HEK293 (cell line): Measurements from ENCODE around the gene SLC23A3.

Experiments used
- CTCF ChIA-PET: fragments of 350-600 bp; formaldehyde crosslinking; extraction: SDS; loops from one replicate; lab custom pipeline; 2021; ENCODE audit warnings: antibody characterized with exemption; lab: Yijun Ruan, JAX
- POLR2A ChIA-PET: fragments of 300-600 bp; formaldehyde crosslinking; extraction: SDS; loops from one replicate; lab custom pipeline; 2020; ENCODE audit warnings: antibody characterized with exemption, inconsistent platforms; lab: Yijun Ruan, JAX
- H3K27ac ChIP-seq: fragments of 200-500 bp; sonication (Bioruptor generic); 2 replicates; pipeline ENCODE4 v1.5.1; 2014; ENCODE audit warnings: low read depth, low read length, control low read depth, inconsistent platforms; ENCODE audit errors: extremely low read depth
- H3K36me3 ChIP-seq, 2 experiments: fragments of 200-500 bp in 1 of 2; sonication (Bioruptor generic) in 1 of 2; 1 replicate in 1 of 2; 2 replicates in 1 of 2; pipeline ENCODE4 v1.5.1; 2014 to 2017; ENCODE audit warnings: inconsistent platforms in 2 of 2, low read length in 2 of 2; ENCODE audit not compliant: control insufficient read depth in 2 of 2, insufficient read depth in 1 of 2
- H3K4me1 ChIP-seq: fragments of 200-500 bp; sonication (Bioruptor generic); 2 replicates; pipeline ENCODE4 v1.5.1; 2014; ENCODE audit warnings: mild to moderate bottlenecking, low read length, inconsistent platforms; ENCODE audit not compliant: control insufficient read depth, insufficient read depth
- H3K4me3 ChIP-seq: 2 replicates; pipeline ENCODE4 v1.5.1; 2011; ENCODE audit warnings: low read depth, mild to moderate bottlenecking, control low read depth, low read length, moderate library complexity
- H3K9me3 ChIP-seq: fragments of 200-500 bp; sonication (Bioruptor generic); 2 replicates; pipeline ENCODE4 v1.5.1; 2014; ENCODE audit warnings: low read depth, low read length, inconsistent platforms; ENCODE audit not compliant: control insufficient read depth, insufficient read depth
- BCL6B ChIP-seq: fragments of 450-650 bp; formaldehyde crosslinking; IDR thresholded peaks from 2 replicates; pipeline ENCODE4 v1.5.1; 2017; ENCODE audit warnings: missing biosample characterization, missing genetic modification characterization
- KLF8 ChIP-seq: fragments of 450-650 bp; formaldehyde crosslinking; IDR thresholded peaks from 2 replicates; pipeline ENCODE4 v1.5.1; 2016; ENCODE audit warnings: missing biosample characterization, missing genetic modification characterization
- PRDM1 ChIP-seq: fragments of 450-650 bp; formaldehyde crosslinking; IDR thresholded peaks from 2 replicates; pipeline ENCODE4; 2016; ENCODE audit warnings: missing biosample characterization, missing genetic modification characterization
- SCRT1 ChIP-seq: fragments of 450-650 bp; formaldehyde crosslinking; IDR thresholded peaks from 2 replicates; pipeline ENCODE4 v1.5.1; 2016; ENCODE audit warnings: missing biosample characterization, missing genetic modification characterization, borderline replicate concordance
- ZBTB11 ChIP-seq: fragments of 450-650 bp; formaldehyde crosslinking; conservative IDR thresholded peaks from 2 replicates; pipeline ENCODE4 v1.5.1; 2016; ENCODE audit warnings: low read depth, missing biosample characterization, missing genetic modification characterization
- ZBTB49 ChIP-seq: fragments of 450-650 bp; formaldehyde crosslinking; IDR thresholded peaks from 2 replicates; pipeline ENCODE4 v1.5.1; 2016; ENCODE audit warnings: missing biosample characterization, missing genetic modification characterization, low read depth
- ZNF10 ChIP-seq: fragments of 450-650 bp; formaldehyde crosslinking; IDR thresholded peaks from 2 replicates; pipeline ENCODE4 v1.5.1; 2017; ENCODE audit warnings: missing biosample characterization, missing genetic modification characterization
- ZNF146 ChIP-seq: fragments of 450-650 bp; formaldehyde crosslinking; IDR thresholded peaks from 2 replicates; pipeline ENCODE4 v1.5.1; 2016; ENCODE audit warnings: missing biosample characterization, missing genetic modification characterization
- ZNF202 ChIP-seq: fragments of 450-650 bp; formaldehyde crosslinking; IDR thresholded peaks from 2 replicates; pipeline ENCODE4 v1.5.1; 2016; ENCODE audit warnings: missing biosample characterization, missing genetic modification characterization, borderline replicate concordance
- ZNF214 ChIP-seq: fragments of 450-650 bp; formaldehyde crosslinking; IDR thresholded peaks from 2 replicates; pipeline ENCODE4 v1.5.1; 2017; ENCODE audit warnings: missing biosample characterization, mild to moderate bottlenecking, missing genetic modification characterization, borderline replicate concordance
- ZNF530 ChIP-seq: fragments of 450-650 bp; formaldehyde crosslinking; IDR thresholded peaks from 2 replicates; pipeline ENCODE4 v1.5.1; 2016; ENCODE audit warnings: low read depth, missing biosample characterization, missing genetic modification characterization
- ZNF639 ChIP-seq: fragments of 450-650 bp; formaldehyde crosslinking; IDR thresholded peaks from 2 replicates; pipeline ENCODE4 v1.5.1; 2016; ENCODE audit warnings: missing biosample characterization, missing genetic modification characterization
- ZNF658 ChIP-seq: fragments of 450-650 bp; formaldehyde crosslinking; IDR thresholded peaks from 2 replicates; pipeline ENCODE4; 2016; ENCODE audit warnings: missing biosample characterization, missing genetic modification characterization
- ZNF777 ChIP-seq: fragments of 450-650 bp; formaldehyde crosslinking; IDR thresholded peaks from 2 replicates; pipeline ENCODE4 v1.5.1; 2017; ENCODE audit warnings: missing biosample characterization, missing genetic modification characterization, borderline replicate concordance
- TF ChIP-seq, protein P1 (sequence below): fragments of 450-650 bp; formaldehyde crosslinking; IDR thresholded peaks from 2 replicates; pipeline ENCODE4 v1.5.1; 2016; ENCODE audit warnings: missing biosample characterization, missing genetic modification characterization
- TF ChIP-seq, protein P2 (sequence below): fragments of 450-650 bp; formaldehyde crosslinking; IDR thresholded peaks from 2 replicates; pipeline ENCODE4 v1.5.1; 2017; ENCODE audit warnings: missing biosample characterization, missing genetic modification characterization

Gene SLC23A3

GRCh38 chr2:219116776-219117646 lies 52.8 kb downstream of the SLC23A3 start:
- CTCF ChIA-PET: interaction anchor here (0.6 to 11.2 kb wide), 12 partner anchors 13 to 264 kb away, joined by 3 to 123 read pairs (median 24); partner anchors contain the start of gene NHEJ1
- Histone ChIP-seq H3K27ac (no peak overlapping the region), H3K4me1 (peaks cover 3% of the 10 kb centered on the region), H3K9me3 (no peaks in the 10 kb centered on the region), H3K36me3 (no peaks in the 10 kb centered on the region), H3K4me3 (no peak overlapping the region)
- TF ChIP-seq BCL6B (tag by site-specific recombination) (no peak), ZNF10 (tag by site-specific recombination) (no peak), ZNF658 (no peak), ZNF530 (tag by site-specific recombination) (no peak), PRDM1 (tag by site-specific recombination) (no peak), ZNF639 (tag by site-specific recombination) (no peak), ZNF214 (tag by site-specific recombination) (no peak), ZBTB11 (tag by site-specific recombination) (no peak), ZBTB49 (no peak), SCRT1 (no peak), ZNF777 (tag by site-specific recombination) (no peak), ZNF146 (tag by site-specific recombination) (no peak), KLF8 (tag by site-specific recombination) (no peak), ZNF202 (tag by site-specific recombination) (no peak)
- TF ChIP-seq, protein P1, sequence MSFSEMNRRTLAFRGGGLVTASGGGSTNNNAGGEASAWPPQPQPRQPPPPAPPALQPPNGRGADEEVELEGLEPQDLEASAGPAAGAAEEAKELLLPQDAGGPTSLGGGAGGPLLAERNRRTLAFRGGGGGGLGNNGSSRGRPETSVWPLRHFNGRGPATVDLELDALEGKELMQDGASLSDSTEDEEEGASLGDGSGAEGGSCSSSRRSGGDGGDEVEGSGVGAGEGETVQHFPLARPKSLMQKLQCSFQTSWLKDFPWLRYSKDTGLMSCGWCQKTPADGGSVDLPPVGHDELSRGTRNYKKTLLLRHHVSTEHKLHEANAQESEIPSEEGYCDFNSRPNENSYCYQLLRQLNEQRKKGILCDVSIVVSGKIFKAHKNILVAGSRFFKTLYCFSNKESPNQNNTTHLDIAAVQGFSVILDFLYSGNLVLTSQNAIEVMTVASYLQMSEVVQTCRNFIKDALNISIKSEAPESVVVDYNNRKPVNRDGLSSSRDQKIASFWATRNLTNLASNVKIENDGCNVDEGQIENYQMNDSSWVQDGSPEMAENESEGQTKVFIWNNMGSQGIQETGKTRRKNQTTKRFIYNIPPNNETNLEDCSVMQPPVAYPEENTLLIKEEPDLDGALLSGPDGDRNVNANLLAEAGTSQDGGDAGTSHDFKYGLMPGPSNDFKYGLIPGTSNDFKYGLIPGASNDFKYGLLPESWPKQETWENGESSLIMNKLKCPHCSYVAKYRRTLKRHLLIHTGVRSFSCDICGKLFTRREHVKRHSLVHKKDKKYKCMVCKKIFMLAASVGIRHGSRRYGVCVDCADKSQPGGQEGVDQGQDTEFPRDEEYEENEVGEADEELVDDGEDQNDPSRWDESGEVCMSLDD (tag by site-specific recombination): no peak
- TF ChIP-seq, protein P2, sequence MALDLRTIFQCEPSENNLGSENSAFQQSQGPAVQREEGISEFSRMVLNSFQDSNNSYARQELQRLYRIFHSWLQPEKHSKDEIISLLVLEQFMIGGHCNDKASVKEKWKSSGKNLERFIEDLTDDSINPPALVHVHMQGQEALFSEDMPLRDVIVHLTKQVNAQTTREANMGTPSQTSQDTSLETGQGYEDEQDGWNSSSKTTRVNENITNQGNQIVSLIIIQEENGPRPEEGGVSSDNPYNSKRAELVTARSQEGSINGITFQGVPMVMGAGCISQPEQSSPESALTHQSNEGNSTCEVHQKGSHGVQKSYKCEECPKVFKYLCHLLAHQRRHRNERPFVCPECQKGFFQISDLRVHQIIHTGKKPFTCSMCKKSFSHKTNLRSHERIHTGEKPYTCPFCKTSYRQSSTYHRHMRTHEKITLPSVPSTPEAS: no peak
- POLR2A ChIA-PET: interaction anchor here (1.2 kb wide), 1 partner anchor 258 kb away, joined by 3 read pairs; the partner anchor contains the start of gene WNT6
